HuH-7.5 (cell line): Measurements from ENCODE around the gene CTNNA2.

ENCODE experiments used
- DNase-seq: peaks from one replicate; pipeline ENCODE4 v3.0.0; 2011; ENCODE audit warnings: low spot score

The CTNNA2 gene

GRCh38 chr2:80280598-80280997, 767.7 kb downstream of the CTNNA2 start:
- no peak for DNase-seq

GRCh38 chr2:80281049-80281448, 768.2 kb downstream of the CTNNA2 start:
- no peak for DNase-seq

- no peak for DNase-seq
Measured at GRCh38 chr2:80288576-80288975, 775.7 kb downstream of the CTNNA2 start.

GRCh38 chr2:80291656-80292055, 778.8 kb downstream of the CTNNA2 start:
- no peak for DNase-seq

- DNase-seq, result no peak
Measured at GRCh38 chr2:80292474-80292873, 779.6 kb downstream of the CTNNA2 start.

- no peak for DNase-seq
Measured at GRCh38 chr2:80293039-80293438, 780.2 kb downstream of the CTNNA2 start.

DNA sequence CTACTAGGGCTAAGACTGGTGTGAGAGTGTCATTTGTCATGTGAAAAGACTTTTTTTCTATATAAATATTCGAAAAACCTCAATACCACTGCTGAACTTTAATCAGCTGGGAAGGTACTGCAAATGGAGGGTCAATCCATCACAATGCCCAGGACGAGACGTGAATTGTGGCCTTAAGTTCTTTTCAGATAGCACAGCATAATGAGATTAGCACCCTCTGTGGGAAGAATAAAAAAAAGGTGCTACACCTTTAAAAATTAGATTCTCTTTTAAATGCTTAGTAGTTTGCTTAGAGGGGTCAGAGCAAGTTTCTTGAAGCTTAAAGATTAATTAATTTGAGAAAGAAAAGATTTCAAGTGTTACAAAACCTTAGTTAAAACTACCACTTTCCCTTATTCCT, 786.1 kb downstream of the CTNNA2 start:
- DNase-seq, result no peak

- no peak for DNase-seq
Measured at GRCh38 chr2:80299661-80300060, 786.8 kb downstream of the CTNNA2 start.

- no peak for DNase-seq
Measured at GRCh38 chr2:80300346-80300745, 787.5 kb downstream of the CTNNA2 start.

DNA sequence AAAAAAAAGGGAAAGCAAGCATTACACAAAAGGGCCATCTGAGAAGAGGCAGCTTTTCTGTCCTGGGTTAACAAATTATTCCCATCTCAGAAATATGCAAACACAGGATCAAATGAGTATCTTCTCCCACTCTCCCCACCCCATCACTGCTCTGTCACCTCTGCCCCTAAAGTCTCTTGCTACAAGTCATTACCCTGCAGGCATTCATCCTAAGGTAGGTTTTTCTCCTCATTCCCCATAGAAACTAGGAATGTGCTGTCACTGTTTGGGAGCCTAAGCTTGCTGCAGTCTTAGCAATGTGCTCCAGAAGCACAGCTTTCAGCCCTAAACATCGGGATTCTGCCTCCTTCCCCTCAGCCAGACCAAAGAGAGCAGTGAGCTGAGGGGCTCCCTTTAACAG, 788.1 kb downstream of the CTNNA2 start:
- DNase-seq, result no peak

DNA sequence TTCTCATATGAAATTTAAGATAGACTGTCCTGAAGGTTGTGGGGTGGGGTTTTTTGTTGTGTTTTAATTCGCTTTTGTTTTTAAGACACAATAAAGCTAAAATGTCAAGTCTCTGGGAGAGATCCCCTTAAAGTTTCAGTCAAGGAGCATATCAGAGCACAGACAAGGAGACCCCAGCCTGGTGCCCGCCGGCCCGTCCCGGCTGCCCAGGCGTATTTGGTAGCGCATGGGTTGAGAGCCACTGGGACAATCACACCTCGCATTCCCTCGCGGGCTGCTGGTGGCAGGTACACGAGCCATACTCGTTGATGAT, 789.1 kb downstream of the CTNNA2 start:
- DNase-seq, result no peak

GRCh38 chr2:80302314-80303005, 789.6 kb downstream of the CTNNA2 start:
- no peak for DNase-seq

GRCh38 chr2:80303006-80303908, 790.4 kb downstream of the CTNNA2 start:
- no peak for DNase-seq

DNA sequence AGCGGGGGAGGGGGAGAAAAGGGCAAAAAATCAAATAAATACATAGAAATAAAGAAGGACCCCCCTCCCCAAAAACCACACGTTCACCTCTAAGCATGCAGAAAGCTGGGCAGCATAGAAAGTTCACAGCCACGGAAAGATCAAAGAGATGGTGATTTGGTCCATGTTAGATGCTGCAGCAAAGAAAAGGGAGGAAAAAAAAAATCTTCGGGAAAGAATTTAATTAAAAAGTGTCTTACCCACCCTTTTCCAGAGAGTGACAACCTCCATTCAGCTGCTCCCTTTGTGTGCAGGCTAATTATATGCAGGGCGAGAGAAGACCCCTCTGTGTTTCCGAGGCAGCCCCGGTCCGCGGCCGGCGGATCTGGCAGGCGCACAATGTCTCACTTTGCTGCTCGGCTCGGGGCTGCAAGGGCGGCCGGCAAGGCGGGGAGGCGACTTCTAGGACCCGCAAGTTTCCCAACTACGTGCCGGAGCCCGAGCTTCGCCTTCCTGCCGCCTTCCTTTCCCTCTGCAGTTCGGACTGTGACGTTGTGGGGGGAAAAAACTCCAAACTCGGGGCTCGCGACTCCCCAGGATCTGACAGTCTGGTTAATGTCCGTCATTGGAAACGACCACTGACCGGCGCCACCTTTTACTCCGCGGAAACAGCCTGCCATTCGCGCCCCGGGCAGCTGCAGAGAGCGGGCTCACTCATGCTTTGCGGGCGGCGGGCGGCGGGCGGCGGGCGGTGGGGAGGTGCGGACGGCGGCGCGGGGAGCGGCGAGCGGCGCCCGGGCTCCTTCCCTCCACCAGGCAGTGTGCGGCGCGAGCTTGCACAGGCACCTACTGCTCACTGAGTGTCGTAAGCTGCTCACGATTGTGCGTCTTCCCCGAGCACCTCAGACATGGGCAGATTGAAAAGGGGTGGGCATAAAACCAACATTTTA, 791.3 kb downstream of the CTNNA2 start, which contains the start of gene LRRTM1:
Gene LRRTM1 (minus strand): TSS at position 844 of the 929 bp plus-strand sequence. CDS start 933 bp downstream, outside the sequence.
- DNase-seq, result peak; percentile 44

GRCh38 chr2:80311304-80311703, 798.5 kb downstream of the CTNNA2 start:
- DNase-seq, result no peak

DNA sequence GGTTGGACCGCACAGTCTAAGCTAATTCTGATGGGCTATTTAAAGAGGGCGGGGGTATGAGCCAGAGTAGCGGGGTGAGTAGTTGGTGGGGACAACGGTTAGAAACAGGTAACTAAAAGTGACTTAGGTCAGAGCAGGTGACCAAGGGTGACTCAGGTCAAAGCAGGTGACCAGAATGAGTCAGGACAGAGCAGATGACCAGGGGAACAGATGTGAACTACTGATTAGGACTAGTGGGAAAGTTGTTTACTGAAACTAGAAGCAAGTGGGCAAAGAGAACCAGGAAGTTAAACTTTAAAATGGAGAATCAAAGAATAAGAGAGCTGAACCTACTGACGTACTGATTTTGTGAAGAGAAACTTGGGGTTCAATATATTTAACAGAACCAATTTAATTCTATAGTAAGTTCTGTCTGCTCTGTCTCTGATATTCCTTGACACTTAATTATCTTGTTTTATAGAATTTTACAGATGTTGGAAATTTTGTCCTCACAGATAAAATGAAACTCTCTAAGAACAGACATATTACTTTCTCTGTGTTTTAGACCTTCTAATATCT, 799.5 kb downstream of the CTNNA2 start:
- no peak for DNase-seq

DNA sequence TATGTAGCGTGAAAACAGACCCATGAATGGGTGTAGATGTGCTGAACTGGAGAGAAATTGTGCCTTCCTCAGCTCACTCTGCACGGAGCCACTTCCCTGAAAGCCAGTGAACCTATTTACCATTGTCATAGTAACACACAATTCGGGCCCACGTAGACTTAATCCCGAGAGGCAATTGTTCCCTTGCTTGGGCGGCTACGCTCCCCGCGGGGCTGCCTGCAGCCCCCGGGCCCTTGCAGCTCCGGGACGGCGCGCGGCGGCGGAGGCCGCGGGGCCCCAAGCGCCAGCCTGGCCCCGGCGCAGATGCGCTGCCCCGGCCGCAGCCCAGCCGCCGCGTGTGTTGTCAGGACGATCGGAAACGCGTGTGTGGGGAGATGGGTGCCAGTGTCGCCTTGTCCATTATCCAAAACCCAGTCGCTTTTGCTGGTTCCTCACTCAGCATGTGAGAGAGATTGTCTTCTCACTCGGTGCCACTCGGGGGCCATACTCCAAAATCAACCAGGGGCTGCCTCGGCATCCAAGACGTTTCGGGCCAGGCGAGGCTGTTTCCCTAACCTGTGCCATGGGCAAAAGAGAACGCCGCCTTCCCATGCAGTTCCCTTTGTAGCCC, 809.6 kb downstream of the CTNNA2 start:
- no peak for DNase-seq

DNA sequence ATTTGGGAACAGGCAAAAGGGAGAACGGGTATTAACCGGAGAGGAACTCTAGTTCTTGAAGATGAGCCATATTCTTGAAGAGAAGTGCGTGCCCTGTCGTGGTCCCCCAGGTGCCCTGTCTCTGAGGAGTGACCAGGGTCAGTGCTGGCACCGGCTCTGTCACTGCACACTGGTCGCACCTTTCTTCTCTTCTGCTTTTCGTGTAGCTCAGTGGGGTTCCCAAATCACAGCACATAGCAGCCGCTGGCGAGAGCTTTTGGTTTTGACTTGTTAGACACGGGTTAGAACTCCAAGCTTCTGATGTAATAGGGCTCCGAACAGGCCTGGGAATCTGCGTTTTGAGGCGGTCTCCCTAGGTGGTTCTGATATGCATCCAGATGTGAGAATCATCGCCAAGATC, 810.1 kb downstream of the CTNNA2 start:
- no peak for DNase-seq

- DNase-seq, result no peak
Measured at GRCh38 chr2:80323610-80324009, 810.8 kb downstream of the CTNNA2 start.

DNA sequence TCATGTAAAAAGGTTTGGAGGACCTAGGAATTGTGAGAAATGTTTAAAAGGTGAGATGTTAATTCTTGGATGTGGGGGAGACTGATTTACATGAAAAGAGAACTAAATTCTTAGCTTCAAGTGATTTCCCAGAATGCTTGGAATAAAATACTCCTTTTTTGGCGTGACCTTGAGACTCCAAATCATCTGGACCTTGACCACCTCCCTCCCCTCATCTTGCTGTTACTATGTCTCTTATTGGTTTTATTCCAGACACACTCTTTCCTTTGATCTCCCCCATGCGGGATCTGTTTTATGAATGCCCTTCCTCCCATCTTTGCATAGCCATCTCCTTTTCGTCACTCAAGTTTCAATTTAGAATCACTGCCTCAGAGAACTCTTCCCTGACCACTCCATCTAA, 811.7 kb downstream of the CTNNA2 start:
- no peak for DNase-seq

DNA sequence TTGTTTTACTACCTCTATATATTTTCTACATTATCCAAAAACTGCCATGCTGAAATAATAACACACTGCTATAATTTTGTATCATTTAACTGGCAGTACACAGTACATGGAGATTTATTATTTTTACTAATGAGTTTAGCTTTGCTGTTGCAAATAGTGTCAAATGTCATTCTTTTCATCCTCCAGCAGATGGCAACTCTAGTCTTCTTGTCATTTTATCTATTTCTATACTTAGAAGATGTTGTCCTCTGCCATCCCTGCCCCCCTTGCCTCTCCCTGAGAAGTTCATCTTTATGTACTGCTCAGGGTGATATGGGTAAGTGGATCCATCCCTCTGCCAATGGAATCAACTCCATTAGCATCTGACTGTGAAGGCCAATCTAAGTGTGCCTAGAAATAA, 813.4 kb downstream of the CTNNA2 start:
- no peak for DNase-seq

- DNase-seq, result no peak
Measured at GRCh38 chr2:80326861-80327260, 814.0 kb downstream of the CTNNA2 start.
